CD4-positive, alpha-beta T cell treated with Interleukin-4 for 1 hour (primary cell): ENCODE data around the gene C10orf120.

Source experiments
- DNase-seq, 2 donors: peaks; one replicate each; pipeline ENCODE4 v3.0.0-alpha.2; 2020 to 2022

Gene C10orf120

GRCh38 chr10:122699796-122700455 is at the start of gene C10orf120:
TSS of gene C10orf120 (minus strand) at chr10:122699846. CDS start at chr10:122699790, 56 bp downstream.
- DNase-seq, result no peak

- DNase-seq, result no peak
Observed at GRCh38 chr10:122748496-122748895, 48.9 kb upstream of the C10orf120 start.

GRCh38 chr10:122746408-122746807 is 46.8 kb upstream of the C10orf120 start:
- DNase-seq, result no peak

- no peak for DNase-seq
Observed at GRCh38 chr10:122744257-122744656, 44.6 kb upstream of the C10orf120 start.

- DNase-seq, result no peak
Observed at GRCh38 chr10:122740640-122741039, 41.0 kb upstream of the C10orf120 start.

- DNase-seq, result no peak
Observed at GRCh38 chr10:122738031-122738430, 38.4 kb upstream of the C10orf120 start.

GRCh38 chr10:122733931-122734665 is 34.5 kb upstream of the C10orf120 start:
- no peak for DNase-seq

GRCh38 chr10:122733443-122733842 is 33.8 kb upstream of the C10orf120 start:
- DNase-seq, result no peak

- no peak for DNase-seq
Observed at GRCh38 chr10:122730238-122730637, 30.6 kb upstream of the C10orf120 start.

- no peak for DNase-seq
Observed at GRCh38 chr10:122729126-122729525, 29.5 kb upstream of the C10orf120 start.

GRCh38 chr10:122727426-122727825 is 27.8 kb upstream of the C10orf120 start:
- DNase-seq, result no peak

GRCh38 chr10:122725768-122726167 is 26.1 kb upstream of the C10orf120 start:
- no peak for DNase-seq

GRCh38 chr10:122725006-122725405 is 25.4 kb upstream of the C10orf120 start:
- no peak for DNase-seq

GRCh38 chr10:122721111-122721510 is 21.5 kb upstream of the C10orf120 start:
- DNase-seq, result no peak

GRCh38 chr10:122716025-122716424 is 16.4 kb upstream of the C10orf120 start:
- DNase-seq, result no peak

GRCh38 chr10:122715576-122715975 is 15.9 kb upstream of the C10orf120 start:
- no peak for DNase-seq

GRCh38 chr10:122713091-122713885 is 13.6 kb upstream of the C10orf120 start:
- DNase-seq, result no peak

- no peak for DNase-seq
Observed at GRCh38 chr10:122710576-122710975, 10.9 kb upstream of the C10orf120 start.

GRCh38 chr10:122709971-122710370 is 10.3 kb upstream of the C10orf120 start:
- no peak for DNase-seq

GRCh38 chr10:122707535-122707934 is 7.9 kb upstream of the C10orf120 start:
- DNase-seq, result no peak

GRCh38 chr10:122706947-122707346 is 7.3 kb upstream of the C10orf120 start:
- DNase-seq, result no peak

GRCh38 chr10:122706467-122706866 is 6.8 kb upstream of the C10orf120 start:
- DNase-seq, result no peak
